NCI-H345 treated with DMSO at 0.1 percent for 48 hours (cell line): ENCODE measurements around the gene EEF1AKMT1.

Experiments used
- DNase-seq: peaks from one replicate; lab custom pipeline; 2025; ENCODE audit not compliant: unreplicated experiment; lab: John Stamatoyannopoulos, UW

EEF1AKMT1 gene, protein sequence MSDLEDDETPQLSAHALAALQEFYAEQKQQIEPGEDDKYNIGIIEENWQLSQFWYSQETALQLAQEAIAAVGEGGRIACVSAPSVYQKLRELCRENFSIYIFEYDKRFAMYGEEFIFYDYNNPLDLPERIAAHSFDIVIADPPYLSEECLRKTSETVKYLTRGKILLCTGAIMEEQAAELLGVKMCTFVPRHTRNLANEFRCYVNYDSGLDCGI

GRCh38 chr13:20773194-20774080 lies at the start of gene EEF1AKMT1:
EEF1AKMT1 (minus strand) TSS chr13:20773961; CDS start chr13:20757598, 16,363 bp downstream.
- peak; percentile 83 for DNase-seq

- no peak for DNase-seq
Measured at GRCh38 chr13:20823071-20823470, 49.3 kb upstream of the EEF1AKMT1 start.

DNA sequence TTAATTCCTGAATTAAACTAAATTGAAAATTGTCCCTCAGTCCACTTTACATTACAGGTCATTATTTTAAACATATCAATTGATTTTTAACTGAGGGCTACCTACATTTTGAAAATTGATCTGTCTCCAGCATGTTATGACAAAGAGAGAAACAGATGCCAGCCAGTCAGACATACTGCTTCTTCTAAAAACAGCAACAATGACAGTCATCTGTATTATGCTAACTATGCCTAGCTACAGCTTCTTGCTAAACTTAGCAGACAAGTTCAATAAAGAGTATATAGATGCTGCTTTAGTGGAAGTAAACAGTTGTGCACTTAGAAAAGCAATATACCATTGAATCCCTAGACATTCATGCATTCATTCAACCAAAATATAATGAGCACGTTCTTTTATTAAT lies 48.6 kb upstream of the EEF1AKMT1 start:
- DNase-seq: no peak

- no peak for DNase-seq
Measured at GRCh38 chr13:20819715-20820114, 46.0 kb upstream of the EEF1AKMT1 start.

DNA sequence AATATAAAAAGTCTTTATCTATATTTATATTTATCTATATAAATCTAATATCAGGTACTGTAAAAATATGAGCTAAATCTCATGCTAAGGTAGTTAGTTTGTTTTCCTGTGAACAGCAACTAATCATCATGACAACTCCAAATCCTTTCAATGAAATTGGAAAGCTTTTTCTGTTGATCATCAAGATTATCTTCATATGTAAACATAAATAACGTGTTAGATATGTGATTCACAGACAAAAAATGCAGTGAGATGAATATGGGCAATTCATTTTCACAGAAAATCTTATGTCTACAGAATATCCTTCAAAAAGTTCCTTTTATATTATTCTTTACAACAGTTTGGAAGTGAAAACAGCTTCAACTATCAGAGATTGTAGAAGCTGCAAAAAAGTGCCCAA lies 41.7 kb upstream of the EEF1AKMT1 start:
- DNase-seq: no peak

- no peak for DNase-seq
Measured at GRCh38 chr13:20814224-20814910, 40.6 kb upstream of the EEF1AKMT1 start.

DNA sequence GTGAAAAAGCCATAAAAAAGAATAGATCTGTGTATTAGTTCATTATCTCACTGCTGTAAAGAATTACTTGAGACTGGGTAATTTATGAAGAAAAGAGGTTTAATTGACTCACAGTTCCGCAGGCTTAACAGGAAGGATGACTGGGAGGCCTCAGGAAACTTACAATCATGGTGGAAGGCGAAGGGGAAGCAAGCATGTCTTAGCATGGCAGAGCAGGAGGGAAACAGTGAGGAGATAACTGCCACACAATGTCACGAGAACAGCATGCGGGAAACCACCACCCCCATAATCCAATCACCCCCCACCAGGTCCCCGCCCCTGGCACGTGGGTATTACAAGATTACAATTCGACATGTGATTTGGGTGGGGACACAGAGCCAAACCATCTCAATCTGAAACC lies 39.1 kb upstream of the EEF1AKMT1 start:
- no peak for DNase-seq

GRCh38 chr13:20810808-20811207 lies 37.0 kb upstream of the EEF1AKMT1 start:
- no peak for DNase-seq

GRCh38 chr13:20808874-20809273 lies 35.1 kb upstream of the EEF1AKMT1 start:
- DNase-seq: no peak

- DNase-seq: no peak
Measured at GRCh38 chr13:20803180-20803965, 29.6 kb upstream of the EEF1AKMT1 start.

- DNase-seq: no peak
Measured at GRCh38 chr13:20801707-20802106, 27.9 kb upstream of the EEF1AKMT1 start.

DNA sequence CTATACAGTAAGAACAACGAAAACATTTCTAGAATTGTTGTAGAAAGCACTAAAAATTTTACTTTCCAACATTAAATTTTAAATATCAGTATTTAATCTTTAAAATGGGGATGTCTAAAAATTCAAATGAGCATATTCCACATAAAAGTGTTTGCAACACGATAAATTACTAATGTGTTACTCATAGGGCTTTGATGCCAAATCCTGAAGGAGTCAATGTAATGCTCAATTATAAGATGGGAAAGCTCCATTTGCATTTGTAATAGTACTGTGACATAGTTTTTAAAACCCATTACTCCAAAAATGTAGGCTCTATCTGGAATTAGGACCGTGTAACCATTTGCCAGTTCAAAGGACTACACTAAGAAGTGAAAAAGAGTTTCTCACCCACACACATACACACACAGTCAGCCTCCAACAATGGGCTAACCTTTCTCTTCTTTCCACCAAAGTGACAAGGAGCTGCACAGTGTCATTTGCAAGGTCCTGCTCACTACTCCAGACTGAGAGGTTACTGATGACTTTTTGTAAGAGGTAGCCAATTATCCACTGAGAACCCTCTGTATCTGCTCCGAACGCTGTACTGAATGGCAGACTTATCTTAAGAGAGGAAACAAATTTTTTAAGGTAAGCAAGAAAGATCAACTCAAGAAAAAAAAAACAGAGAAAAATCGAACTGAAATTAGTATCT lies 26.1 kb upstream of the EEF1AKMT1 start:
- DNase-seq: no peak

- no peak for DNase-seq
Measured at GRCh38 chr13:20798027-20798426, 24.3 kb upstream of the EEF1AKMT1 start.

DNA sequence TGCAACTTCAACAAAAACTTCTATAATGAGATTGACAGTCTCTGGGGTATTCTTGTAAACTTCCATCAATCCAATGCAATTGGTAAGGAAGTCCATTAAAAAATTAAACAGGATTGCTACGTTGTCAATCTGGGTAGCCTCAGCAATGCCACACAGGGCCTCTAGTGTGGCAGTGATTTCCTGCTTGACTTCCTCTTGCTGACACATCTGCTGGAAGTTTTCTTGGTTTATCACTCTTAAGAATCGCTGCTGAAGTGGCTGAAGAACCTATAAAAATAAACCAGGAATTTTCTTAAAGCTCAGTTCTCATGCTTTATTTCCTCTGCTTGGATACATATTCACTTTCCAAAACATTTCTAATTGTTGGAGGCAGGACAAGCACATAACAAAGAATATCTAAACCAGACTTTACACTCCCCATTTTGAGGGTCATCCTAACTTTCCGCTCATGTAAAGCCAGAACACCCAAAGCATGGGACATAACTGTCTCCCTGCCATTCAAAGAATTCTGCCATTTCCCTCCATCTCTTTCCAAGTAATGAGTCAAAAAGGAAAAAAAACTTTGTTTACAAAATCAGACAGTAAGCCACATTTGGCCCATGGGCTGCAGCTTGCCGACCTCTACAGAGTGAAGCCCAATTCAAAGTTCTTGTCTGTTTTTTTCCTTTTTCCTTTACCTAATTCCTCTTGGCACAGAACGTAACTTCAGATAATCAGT lies 23.2 kb upstream of the EEF1AKMT1 start:
- no peak for DNase-seq

DNA sequence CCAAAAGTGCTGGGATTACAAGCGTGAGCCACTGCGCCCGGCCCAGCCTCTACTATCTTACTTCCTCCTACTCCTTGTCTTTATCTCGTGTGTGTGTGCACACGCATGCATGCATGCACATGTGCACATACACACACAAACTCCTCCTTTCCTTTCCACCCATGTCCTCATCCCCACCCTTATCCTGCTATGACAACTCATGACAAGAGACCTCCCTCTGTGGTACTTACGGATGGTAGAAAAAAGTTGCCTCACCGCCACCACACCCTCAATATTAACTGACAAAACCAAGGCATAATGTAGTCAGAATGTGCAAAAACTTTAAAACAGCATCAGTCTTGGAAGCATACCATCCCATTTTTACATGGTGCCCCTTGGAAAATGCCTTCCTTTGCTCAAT lies 15.9 kb upstream of the EEF1AKMT1 start:
- no peak for DNase-seq

DNA sequence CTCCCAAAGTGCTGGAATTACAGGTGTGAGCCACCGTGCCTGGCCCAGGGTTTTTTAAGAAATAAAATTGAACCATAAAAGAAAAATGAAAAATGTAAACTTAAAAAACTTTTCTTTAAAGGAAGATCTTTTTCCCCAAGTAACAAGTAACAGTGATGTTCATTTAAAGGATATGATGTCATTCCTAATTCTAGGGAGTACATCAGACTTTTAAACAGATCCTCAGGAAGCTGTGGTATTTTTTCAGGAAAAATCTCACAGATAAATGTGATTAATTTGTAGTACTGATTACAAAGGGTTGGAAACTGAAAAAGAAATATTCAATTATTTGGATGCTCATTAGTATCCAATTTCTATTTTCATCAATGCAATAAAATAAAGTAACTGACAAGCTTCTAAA lies 14.6 kb upstream of the EEF1AKMT1 start:
- DNase-seq: no peak

GRCh38 chr13:20787180-20787579 lies 13.4 kb upstream of the EEF1AKMT1 start:
- no peak for DNase-seq

GRCh38 chr13:20782116-20782708 lies 8.5 kb upstream of the EEF1AKMT1 start:
- DNase-seq: no peak

- DNase-seq: no peak
Measured at GRCh38 chr13:20780317-20780716, 6.6 kb upstream of the EEF1AKMT1 start.
